ENCODE data around the gene COL4A6.
A peak's percentile ranks its signal among the peaks of the same experiment; 100 is the strongest.

The COL4A6 gene

DNA sequence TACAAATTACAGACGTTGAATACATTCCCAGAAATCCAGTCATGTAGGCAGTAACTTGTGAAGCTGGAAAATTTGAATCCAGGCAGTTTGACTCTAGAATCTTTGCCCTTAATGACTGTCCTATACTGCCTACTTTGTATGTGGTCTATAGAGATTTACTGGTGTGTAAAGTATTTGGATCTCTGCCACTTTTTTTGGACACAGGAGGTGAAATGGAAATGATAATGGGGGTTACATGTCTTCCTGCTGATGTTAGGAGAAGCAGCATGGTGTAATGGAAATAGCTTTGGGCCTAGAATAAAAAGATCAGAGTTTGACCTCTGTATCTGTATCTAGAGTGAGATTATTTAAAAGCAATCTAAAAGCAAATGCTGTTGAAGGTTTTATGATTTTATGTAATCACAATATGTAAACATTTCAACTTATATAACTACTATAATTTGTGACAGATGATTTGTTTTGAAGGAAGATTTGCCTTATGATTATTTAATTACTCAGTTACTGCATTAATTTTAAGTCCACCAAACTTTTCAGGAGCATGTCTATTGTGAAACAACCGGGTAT is 4.8 kb upstream of the COL4A6 start:
- Histone ChIP-seq H3K4me3 (ENCODE audit: low read length) (no peak overlapping the region), H3K27me3 (replicated peaks; ENCODE audit: insufficient read depth, low read length) (no peaks in the 10 kb centered on the region), H3K27ac (ENCODE audit: low read length) (no peak overlapping the region), H3K4me2 (ENCODE audit: low read depth, low read length) (no peak overlapping the region), H3K4me1 (ENCODE audit: low read length) (no peaks in the 10 kb centered on the region), H3K9me3 (replicated peaks; ENCODE audit: insufficient read depth, low read length) (no peaks in the 10 kb centered on the region), H4K20me1 (ENCODE audit: insufficient read depth, low read length) (no peaks in the 10 kb centered on the region), H3K36me3 (replicated peaks; ENCODE audit: insufficient read depth, low read length) (no peaks in the 10 kb centered on the region), H2AFZ (ENCODE audit: low read length) (no peak overlapping the region), H3K9me2 (replicated peaks; ENCODE audit: insufficient read depth, low read length) (no peaks in the 10 kb centered on the region), H3F3A (ENCODE audit: insufficient read depth, low read length) (no peaks in the 10 kb centered on the region), H3K79me2 (ENCODE audit: low read length) (no peaks in the 10 kb centered on the region), H3K9ac (ENCODE audit: low read length) (no peak overlapping the region)
- no peak for TF ChIP-seq CTCF (IDR thresholded peaks at IDR 0.05; ENCODE audit: low read length)
- no peak for TF ChIP-seq EZH2 (optimal IDR thresholded peaks at IDR 0.05; ENCODE audit: low read depth, low read length)
- TF ChIP-seq EZH2phosphoT487 (IDR thresholded peaks at IDR 0.05; ENCODE audit: low read length), result no peak
- DNase-seq, result no peak

DNA sequence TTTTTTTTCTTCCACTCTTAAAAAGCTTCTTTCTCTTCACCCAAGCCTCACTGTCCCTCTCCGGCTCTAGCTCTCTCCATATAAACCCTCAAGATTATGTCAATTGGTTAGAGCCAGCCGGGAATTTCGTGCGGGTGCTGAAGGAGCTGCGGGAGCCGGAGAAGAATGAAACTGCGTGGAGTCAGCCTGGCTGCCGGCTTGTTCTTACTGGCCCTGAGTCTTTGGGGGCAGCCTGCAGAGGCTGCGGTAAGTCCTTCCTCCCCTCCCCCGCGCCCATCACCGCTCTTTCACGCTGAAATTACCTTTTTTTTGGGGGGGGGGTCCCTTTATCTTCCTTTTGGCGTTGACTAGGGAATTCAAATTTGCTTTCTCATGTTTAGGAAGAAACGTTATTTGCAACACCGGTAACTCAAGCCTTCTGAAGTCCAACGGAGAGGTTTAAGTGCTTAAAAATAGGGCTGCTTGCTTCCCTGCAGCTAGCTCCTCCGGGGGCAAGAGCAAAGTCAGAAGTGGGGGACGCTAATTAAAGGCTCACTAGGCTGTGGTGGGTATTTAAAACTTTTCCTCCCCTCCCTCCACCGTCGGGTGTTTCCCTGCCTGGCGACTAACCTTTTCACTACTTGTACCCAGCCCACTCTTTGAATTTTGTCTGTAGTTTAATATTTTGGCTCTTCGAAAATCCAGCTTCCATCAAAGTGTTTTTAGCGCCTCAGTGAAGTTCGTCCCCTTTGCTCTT is 1.9 kb upstream of the COL4A6 start:
- H3K4me3 ChIP-seq (ENCODE audit: low read length), result peak overlapping the region; percentile 65
- H3K27me3 ChIP-seq (replicated peaks; ENCODE audit: insufficient read depth, low read length), result no peaks in the 10 kb centered on the region
- no peaks in the 10 kb centered on the region for H3K79me2 ChIP-seq (ENCODE audit: low read length)
- no peaks in the 10 kb centered on the region for H3K9me2 ChIP-seq (replicated peaks; ENCODE audit: insufficient read depth, low read length)
- no peak for DNase-seq
- H3F3A ChIP-seq (ENCODE audit: insufficient read depth, low read length), result no peaks in the 10 kb centered on the region
- peak overlapping the region; percentile 82 for H2AFZ ChIP-seq (ENCODE audit: low read length)
- H3K4me2 ChIP-seq (ENCODE audit: low read depth, low read length), result peak overlapping the region; percentile 63; the same call in 1 of the 2 replicates
- H3K27ac ChIP-seq (ENCODE audit: low read length), result no peak overlapping the region
- H3K4me1 ChIP-seq (ENCODE audit: low read length), result no peaks in the 10 kb centered on the region
- H4K20me1 ChIP-seq (ENCODE audit: insufficient read depth, low read length), result no peaks in the 10 kb centered on the region
- H3K36me3 ChIP-seq (replicated peaks; ENCODE audit: insufficient read depth, low read length), result no peaks in the 10 kb centered on the region
- H3K9ac ChIP-seq (ENCODE audit: low read length), result peak overlapping the region; percentile 47; the same call in 1 of the 2 replicates
- no peak for TF ChIP-seq EZH2phosphoT487 (IDR thresholded peaks at IDR 0.05; ENCODE audit: low read length)
- H3K9me3 ChIP-seq (replicated peaks; ENCODE audit: insufficient read depth, low read length), result no peaks in the 10 kb centered on the region

- peak within 1 kb of the TSS; percentile 63 for H3K4me2 ChIP-seq (ENCODE audit: low read depth, low read length)
- H3K4me1 ChIP-seq (ENCODE audit: low read length), result no peaks in the 10 kb centered on the region
- H3K79me2 ChIP-seq (ENCODE audit: low read length), result no peaks in the 10 kb centered on the region
- peak within 1 kb of the TSS; percentile 82 for H2AFZ ChIP-seq (ENCODE audit: low read length)
- H3K36me3 ChIP-seq (replicated peaks; ENCODE audit: insufficient read depth, low read length), result no peaks in the 10 kb centered on the region
- H3K4me3 ChIP-seq (ENCODE audit: low read length), result peak within 1 kb of the TSS; percentile 65
- no peaks in the 10 kb centered on the region for H3K27me3 ChIP-seq (replicated peaks; ENCODE audit: insufficient read depth, low read length)
- H3K27ac ChIP-seq (ENCODE audit: low read length), result no peak within 1 kb of the TSS
- no peaks in the 10 kb centered on the region for H4K20me1 ChIP-seq (ENCODE audit: insufficient read depth, low read length)
- DNase-seq, result peak; percentile 69
- H3K9me3 ChIP-seq (replicated peaks; ENCODE audit: insufficient read depth, low read length), result no peaks in the 10 kb centered on the region
- no peak for TF ChIP-seq EZH2 (optimal IDR thresholded peaks at IDR 0.05; ENCODE audit: low read depth, low read length)
- no peak for TF ChIP-seq CTCF (IDR thresholded peaks at IDR 0.05; ENCODE audit: low read length)
- TF ChIP-seq EZH2phosphoT487 (IDR thresholded peaks at IDR 0.05; ENCODE audit: low read length), result no peak
- peak within 1 kb of the TSS; percentile 47; the same call in 1 of the 2 replicates for H3K9ac ChIP-seq (ENCODE audit: low read length)
- H3K9me2 ChIP-seq (replicated peaks; ENCODE audit: insufficient read depth, low read length), result no peaks in the 10 kb centered on the region
- H3F3A ChIP-seq (ENCODE audit: insufficient read depth, low read length), result no peaks in the 10 kb centered on the region
Measured at GRCh38 chrX:108439426-108439942, 1.3 kb upstream of the COL4A6 start, which contains the start of gene COL4A5. Gene COL4A5 (plus strand): TSS chrX:108439838. CDS start chrX:108440126, 288 bp downstream.
